Myocyte (in vitro differentiated cells): ENCODE measurements around the gene PRCP. TPM values are rescaled to one million over a fixed set of nuclear protein-coding genes. Genes with fewer than 3 reads are reported as not detected.
"Not testable (repeated sequence)": the region's sequence is repeated elsewhere in the genome, so short reads cannot be mapped to it uniquely, and the experiment has no call there.

Experiments used
- DNase-seq: peaks from one replicate; pipeline ENCODE4 v3.0.0-alpha.2; 2012; ENCODE audit warnings: low read depth
- polyA plus RNA-seq: library from polyadenylated mRNA; unstranded; fragments of >200 nt; gene quantifications from one replicate; pipeline ENCODE4 v1.2.1, GENCODE V29; 2012; ENCODE audit warnings: missing spikeins
- total RNA-seq: library from RNA; depleted of rRNA; stranded (reverse); fragments of >200 nt; gene quantifications from 2 replicates; pipeline ENCODE4 v1.2.3, GENCODE V29; 2014

Gene PRCP
- 29.6 and 30.3 TPM in 2 replicates for total RNA-seq
- polyA plus RNA-seq: 37.2 TPM

DNA sequence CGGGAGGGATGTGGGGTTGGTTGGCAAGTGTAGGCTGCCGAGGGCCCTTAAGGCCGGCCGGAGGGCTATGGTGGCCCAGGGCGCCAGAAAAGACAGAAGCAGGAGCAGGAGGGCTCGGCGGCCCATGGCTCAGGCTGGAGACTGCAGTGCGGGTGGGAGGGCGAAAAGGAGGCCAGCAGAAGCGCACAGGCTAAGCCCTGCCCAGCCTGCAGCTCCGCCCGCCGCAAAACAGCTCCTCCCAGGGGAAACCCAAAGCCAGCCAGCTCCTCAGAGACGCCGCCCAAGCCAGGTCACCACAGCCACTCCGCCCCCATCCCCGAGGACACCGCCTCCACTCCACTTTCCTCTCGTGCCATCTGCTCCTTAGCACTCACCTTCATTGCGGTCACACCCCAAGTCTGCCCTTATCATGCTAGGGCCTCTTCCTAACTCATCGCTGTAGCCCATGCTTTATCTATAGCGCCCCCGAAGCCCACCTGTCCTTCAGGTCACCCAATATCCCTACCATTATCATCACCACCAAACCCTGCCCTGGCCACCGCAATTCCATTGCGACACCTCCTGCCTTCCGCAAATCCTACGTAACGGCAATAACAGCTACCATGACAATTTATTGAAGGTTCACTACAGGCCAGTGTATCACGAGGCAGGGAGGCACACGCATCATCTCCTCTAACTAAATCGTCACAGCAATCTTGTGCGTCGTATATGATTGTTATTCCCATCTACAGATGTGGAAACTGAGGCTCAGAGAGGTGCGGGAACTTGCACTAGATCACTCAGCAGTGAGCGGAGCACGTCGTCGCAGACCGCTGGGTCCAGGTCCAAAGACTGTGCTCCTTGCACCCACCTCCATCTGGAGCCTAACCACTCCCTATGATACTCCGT lies at the start of gene PRCP:
Gene PRCP, minus strand, starts transcription at position 154 of the 888 bp plus-strand sequence. Its CDS starts 28 bp downstream, at position 126.
- peak; percentile 89 for DNase-seq

DNA sequence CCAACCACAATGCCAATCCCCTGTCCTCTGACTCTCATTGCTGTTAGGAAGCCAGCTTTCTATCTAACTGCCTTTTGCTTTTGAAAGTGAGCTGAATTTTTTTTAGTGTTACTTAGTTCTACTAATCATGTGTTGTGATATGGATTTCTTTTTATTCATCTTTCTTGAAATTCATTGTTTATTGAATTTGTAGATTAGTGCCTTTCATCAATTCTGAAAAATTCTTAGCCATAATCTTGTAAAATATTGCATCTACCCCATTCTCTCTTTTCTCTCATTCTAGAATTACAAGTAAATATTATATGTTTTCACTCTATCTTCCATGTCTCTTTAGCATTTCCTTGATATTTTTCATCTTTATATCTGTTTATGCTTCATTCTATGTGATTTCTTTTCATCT lies 49.1 kb upstream of the PRCP start:
- no peak for DNase-seq

DNA sequence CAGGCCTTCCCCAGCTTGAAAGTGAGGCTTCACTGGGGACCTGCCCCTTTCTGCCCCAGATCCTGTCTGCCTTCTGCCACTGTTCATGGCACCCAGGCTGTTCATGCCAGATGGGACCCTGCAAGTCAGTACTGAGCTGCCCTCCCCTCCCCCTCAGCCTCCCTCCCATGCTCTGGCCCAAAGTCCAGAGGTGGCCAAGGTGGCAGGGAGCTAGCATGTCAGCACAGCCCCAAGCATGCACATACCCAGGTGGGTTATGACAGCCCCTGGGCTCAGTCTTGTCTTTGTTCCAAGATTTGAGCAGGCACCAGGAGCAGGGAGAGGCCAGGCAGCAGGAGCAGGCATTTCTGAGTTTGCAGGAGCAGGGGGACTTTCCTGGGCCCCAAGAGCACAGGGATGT lies 45.5 kb upstream of the PRCP start:
- DNase-seq: no peak

DNA sequence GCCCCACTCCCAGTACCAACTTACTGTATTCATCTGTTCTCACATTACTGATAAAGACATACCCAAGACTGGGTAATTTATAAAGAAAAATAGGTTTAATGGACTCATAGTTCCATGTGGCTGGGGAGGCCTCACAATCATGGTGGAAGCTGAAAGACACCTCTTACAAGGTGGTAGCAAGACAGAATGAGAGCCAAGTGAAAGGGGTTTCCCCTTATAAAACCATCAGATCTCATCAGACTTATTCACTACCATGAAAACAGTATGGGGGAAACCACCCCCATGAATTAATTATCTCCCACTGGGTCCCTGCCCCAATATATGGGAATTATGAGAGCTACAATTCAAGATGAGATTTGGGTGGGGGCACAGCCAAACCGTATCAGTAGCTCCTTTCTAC lies 44.8 kb upstream of the PRCP start:
- DNase-seq: not testable (repeated sequence)

DNA sequence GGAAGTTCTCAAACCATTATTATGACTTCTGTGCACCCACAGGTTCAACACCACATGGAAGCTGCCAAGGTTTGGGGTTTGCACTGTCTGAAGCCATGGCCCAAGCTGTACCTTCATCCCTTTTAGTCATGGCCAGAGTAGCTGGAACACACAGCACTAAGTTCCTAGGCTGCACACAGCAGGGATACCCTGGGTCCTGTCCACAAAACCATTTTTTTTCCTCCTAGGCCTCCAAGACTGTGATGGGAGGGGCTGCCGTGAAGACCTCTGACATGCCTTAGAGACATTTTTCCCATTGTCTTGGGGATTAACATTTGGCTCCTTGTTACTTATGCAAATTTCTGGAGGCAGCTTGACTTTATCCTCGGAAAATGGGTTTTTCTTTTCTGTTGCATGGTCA lies 44.0 kb upstream of the PRCP start:
- DNase-seq: no peak

DNA sequence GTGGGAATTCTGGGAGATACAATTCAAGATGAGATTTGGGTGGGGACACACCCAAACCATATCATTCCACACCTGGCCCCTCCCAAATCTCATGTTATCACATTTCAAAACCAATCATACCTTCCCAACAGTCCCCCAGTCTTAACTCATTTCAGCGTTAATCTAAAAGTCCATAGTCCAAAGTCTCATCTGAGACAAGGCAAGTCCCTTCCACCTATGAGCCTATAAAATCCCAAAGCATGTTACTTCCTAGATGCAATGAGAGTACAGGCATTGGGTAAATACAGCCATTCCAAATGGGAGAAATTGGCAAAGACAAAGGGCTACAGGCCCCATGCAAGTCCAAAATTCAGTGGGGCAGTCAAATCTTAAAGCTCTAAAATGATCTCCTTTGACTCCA lies 43.2 kb upstream of the PRCP start:
- not testable (repeated sequence) for DNase-seq

DNA sequence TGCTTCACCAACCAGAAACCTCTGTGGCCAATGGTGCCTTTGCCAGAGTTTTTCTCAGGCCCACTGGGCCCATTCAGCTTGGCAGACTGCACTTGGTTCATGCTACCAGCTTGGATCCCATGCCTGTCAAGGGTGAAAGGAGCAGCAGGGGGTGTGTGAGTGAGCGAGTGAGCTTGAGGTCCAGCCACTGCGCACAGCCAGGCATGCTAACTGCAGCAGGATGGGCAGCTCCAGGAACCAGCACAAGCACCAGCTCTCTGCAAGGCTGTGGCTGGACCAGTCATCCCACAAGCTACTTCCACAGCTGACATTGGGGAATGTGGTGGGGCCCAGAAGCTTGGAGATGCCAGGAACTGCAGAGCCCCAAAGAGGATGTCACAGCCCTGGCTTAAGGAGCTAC lies 42.1 kb upstream of the PRCP start:
- DNase-seq: peak; percentile 48

DNA sequence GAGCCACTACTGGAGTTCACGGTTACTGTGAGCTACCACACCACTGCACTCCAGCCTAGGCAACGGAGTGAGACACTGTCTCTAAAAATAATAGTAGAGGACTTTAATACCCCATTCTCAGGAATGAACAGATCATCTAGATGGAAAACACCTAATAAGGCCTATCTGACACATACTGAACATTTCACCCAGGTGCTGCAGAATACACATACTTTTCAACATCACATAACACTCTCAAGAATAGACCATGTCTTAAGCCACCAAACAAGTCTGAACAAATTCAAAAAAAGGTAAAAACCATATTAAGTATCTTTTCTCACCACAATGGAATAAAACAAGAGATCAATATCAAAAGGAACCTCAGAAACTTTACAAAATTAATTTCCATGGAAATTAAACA lies 39.2 kb upstream of the PRCP start:
- no peak for DNase-seq

DNA sequence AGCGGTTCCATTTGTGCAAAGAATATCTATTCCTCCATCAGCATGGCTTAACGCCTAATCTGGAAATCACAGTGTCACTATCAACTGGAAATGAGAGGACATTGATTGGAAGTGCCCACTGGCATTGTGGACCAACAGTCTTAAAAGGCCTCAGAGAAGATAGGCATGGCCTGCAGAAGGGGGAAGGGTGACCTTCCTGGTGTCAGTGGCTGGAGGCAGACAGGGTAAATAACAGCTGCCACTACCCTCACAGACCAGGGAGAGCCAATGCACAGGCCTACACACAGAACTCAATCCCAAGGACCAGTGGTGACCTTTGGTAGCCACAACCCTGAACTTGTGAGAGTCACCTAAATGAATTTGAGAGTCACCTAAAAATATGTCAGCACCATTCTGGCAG lies 37.3 kb upstream of the PRCP start:
- peak; percentile 44 for DNase-seq

DNA sequence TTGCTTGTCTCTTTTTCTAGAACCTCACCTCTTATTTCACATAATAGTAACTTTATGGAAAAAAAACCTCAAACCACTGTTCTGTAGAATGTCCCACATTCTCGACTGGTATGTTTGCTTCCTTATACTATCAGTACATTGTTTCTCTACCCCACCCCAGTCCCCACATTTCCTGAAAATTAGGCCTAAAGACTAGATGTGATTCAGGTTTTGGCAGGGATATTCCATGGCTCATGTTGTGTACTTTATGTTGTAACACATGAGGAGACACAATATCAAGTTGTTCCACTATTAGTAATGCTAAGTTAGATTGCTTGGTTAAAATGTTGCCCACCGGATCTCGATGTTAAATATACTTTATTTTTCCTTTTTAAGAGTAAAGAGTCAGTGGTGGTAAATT lies 36.0 kb upstream of the PRCP start:
- no peak for DNase-seq

DNA sequence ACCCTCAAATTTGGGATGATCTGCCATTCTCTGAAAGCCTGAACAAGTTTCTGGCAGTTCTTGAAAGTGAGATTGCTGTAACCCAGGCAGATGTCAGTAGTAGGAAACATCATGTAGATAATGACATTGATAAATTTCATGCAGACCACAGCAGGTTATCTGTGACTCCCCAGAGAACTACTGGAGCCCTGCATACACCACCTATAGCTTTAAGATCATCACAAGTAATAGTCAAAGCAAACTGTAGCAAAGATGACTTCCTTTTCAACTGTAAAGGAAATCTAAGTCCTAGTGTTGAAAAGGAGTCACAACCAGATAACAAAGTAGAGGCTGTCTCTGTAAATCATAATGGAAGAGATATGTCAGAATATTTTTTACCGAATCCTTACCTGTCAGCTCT lies 32.3 kb upstream of the PRCP start:
- no peak for DNase-seq

DNA sequence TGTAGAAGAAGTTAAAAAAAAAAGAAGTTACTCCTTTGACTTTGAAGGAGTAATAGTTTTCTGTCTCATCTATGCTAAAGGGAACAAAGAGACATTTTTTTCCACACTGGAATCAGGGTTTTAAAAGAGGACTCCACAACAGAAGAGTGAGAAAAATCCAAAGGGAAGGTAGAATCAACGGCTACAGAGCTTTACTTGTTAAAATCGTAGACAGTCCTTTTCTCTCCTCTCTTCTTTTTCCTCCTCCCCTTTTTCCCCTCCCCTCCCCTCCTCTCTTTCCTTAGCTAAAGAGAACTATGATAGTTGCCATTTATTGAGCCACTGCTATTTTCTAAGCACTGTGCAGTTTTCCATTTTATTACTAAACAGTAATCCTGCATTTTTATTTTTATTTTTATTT lies 30.5 kb upstream of the PRCP start:
- DNase-seq: no peak

DNA sequence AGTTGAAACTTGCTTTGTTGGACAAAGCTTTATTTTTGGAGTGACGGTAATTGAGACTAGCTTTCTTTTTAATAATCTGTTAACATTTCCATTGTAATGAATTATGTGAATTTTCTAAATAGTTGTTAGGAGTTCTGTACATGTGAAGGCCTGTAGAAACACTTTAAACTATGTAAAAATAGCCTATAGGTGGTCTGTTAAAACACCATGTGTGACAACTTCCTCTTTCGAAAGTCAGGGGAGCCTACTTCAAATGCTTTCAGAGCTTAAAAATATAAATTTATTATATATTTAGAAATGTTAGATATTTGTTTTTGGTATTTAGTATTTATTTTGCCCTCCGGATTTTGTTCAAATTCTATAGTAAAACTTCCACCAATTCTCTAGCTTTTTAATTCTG lies 30.0 kb upstream of the PRCP start:
- DNase-seq: no peak

DNA sequence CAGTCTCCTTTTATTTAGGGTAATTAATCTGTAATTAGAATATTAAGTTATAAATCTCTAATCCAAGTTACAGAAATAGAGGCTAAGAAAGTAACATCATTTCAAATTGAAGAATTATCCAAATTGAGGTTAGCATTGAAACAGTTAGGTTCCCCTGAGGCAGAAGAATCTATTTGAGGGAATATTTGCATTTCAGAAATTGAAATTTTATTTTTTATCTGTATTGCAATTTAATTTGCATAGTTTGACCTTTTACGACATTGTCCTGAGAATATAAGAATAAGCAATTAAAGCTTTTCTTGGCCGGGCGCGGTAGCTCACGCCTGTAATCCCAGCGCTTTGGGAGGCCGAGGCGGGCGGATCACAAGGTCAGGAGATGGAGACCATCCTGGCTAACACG lies 28.9 kb upstream of the PRCP start:
- no peak for DNase-seq

DNA sequence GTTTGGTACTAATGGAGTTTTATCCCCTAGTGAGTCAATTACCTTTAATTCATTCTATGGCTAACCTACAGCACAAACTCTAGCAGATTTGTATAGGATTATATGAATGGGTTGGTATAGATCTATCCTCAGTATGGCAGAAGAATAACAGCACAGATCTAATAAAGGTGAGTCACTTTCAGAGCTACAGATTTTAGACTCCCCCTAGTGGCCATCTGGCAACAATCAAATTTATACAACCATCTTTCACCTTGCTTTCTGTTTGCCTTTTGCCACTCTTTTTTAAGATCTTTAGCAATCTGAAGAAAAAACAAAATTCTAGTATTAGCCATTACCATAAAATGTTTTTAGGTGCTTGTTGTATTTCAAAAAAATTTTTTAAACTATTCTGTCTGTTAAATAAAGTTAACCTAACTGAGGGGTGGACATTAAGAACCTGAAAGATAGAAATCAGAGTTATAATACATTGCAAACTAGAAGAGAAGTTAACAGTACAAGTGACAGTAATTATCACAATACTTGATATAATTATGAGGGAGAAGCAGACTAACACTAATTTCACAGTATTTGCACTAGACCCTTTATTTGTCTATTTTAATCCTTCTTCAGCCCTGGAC lies 27.1 kb upstream of the PRCP start:
- peak; percentile 59 for DNase-seq

DNA sequence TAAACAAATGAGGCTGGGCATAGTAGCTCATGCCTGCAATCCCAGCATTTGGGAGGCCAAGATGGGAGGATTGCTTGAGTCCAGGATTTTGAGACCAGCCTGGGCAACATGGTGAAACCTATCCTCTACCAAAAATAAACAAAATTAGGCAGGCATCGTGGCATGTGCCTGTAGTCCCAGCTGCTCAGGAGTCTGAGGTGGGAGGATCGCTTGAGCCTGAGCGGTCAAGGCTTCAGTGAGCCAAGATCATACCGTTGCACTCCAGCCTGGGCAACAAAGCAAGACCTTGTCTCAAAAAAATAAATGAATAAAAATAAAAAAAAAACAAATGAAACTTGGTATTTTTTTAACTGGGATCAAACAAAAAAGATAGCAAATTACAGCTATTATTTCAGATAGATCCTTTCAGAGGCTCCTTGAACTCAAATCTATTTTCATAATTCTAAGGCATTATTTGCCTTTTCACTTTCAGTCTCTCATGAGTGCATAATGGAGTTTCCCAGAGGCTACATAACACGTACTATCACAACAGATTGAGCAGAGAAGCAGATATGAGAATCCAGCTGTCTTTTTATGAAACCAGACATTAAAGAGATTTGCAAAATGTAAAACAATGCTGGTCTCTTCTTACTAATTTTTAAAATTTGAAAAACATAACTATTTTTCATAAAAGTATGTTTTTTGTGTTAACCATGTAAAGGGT lies 24.4 kb upstream of the PRCP start:
- no peak for DNase-seq

DNA sequence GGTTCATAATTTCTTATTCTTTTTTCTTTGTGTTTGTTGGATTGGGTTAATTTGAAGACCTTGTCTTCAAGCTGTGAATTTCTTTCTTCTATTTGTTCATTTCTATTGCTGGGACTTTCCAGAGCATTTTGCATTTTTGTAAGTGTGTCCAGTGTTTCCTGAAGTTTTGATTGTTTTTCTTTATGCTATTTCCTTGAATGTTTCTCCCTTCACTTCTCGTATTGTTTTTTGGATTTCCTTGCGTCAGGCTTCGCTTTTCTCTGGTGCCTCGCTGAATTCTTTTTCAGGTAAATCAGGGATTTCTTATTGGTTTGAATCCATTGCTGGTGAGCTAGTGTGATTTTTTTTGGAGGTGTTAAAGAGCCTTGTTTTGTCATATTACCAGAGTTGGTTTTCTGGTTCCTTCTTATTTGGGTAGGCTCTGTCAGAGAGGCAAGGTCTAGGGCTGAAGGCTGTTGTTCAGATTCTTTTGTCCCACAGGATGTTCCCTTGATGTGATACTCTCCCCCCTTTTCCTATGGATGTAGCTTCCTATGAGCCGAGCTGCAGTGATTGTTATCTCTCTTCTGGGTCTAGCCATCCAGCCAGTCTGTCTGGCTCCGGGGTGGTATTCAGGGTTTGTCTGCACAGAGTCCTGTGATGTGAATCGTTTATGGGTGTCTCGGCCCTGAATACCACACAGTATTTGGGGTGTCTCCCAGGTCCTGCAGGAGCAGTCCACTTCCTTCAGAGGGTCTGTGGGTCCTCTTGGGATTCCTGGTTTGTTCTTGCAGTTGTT lies 22.4 kb upstream of the PRCP start:
- DNase-seq: not testable (repeated sequence)

DNA sequence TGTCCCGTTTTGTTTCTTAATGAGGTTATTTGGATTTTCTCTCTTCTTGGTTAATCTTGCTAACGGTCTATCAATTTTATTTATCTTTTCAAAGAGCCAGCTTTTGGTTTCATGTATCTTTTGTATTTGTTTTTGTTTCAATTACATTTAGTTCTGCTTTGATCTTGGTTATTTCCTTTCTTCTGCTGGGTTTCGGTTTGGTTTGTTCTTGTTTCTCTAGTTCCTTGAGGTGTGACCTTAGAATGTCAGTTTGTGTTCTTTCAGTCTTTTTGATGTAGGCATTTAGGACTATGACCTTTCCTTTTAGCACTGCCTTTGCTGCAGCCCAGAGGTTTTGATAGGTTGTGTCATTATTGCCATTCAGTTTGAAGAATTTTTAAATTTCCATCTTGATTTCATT lies 20.0 kb upstream of the PRCP start:
- not testable (repeated sequence) for DNase-seq

DNA sequence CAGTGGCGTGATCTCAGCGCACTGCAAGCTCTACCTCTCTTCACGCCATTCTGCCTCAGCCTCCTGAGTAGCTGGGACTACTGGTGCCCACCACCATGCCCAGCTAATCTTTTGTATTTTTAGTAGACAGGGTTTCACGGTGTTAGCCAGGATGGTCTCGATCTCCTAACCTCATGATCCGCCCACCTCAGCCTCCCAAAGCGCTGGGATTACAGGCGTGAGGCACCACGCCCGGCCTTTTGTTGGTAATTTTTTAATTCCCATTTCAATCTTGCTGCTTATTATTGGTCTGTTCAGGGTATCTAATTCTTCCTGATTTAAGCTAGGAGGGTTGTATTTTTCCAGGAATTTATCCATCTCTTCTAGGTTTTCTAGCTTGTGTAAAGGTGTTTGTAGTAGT lies 19.6 kb upstream of the PRCP start:
- DNase-seq: not testable (repeated sequence)

DNA sequence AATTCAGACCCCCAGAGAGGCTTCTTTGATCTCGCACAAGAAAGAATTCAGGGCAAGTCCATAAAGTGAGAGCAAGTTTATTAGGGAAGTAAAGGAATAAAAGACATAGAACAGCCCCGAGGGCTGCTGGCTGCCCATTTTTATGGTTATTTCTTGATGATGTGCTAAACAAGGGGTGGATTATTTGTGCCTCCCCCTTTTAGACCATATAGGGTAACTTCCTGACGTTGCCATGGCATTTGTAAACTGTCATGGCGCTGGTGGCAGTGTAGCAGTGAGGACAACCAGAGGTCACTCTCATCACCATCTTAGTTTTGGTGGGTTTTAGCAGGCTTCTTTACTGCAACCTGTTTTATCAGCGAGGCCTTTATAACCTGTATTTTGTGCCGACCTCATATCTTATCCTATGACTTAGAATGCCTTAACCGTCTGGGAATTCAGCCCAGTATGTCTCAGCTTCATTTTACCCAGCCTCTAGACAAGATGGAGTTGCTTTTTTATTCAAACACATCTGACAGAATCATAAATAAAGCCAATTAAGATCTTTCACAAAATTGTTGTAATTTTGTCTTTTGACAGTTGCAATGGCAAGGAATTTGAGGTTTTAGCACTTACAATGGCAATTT lies 8.9 kb upstream of the PRCP start:
- DNase-seq: no peak

DNA sequence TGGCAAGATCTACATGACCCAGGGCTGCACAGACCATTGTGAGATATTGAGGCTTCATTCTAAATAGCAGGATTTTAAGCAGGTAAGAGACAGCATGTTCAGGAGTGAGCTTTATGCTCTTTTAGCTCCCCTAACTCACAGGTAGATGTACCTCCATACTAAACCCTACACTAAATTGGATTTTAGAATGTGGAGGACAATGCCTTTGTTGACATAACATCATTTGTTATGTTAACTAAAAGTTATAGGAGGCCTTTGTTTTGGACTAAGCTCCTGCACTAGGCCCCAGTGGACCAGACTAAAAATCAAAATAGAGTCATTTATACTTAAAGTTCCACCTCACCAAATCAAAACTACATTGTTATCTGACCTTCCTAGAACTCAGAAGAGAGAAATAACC lies 8.1 kb upstream of the PRCP start:
- DNase-seq: no peak
